ENCODE measurements around the gene NCAPH2.

GRCh38 chr22:50481440-50482106 is 26.5 kb upstream of the NCAPH2 start, which contains the start of gene ADM2:
- no peak for TF ChIP-seq EZH2 (IDR thresholded peaks at IDR 0.05)
- no peak for TF ChIP-seq POLR2AphosphoS5 (IDR thresholded peaks at IDR 0.05; ENCODE audit: borderline replicate concordance, low read depth, low read length)

Data from SK-N-MC (cell line).